ENCODE results near the gene CDKAL1. TPM values are rescaled to one million over a fixed set of nuclear protein-coding genes. Genes with fewer than 3 reads are reported as not detected.

CDKAL1 gene
- total RNA-seq, 1 donor from 2014 or later = 24.8 TPM

GRCh38 chr6:20997770-20998147 lies 463.5 kb downstream of the CDKAL1 start:
- Mint-ChIP-seq H3K4me3 (ENCODE audit: unreplicated experiment) (no peak overlapping the region), H3K27ac (ENCODE audit: unreplicated experiment) (no peak overlapping the region), H3K27me3 (ENCODE audit: unreplicated experiment) (no peaks in the 10 kb centered on the region), H3K36me3 (ENCODE audit: unreplicated experiment) (no peaks in the 10 kb centered on the region), H3K9me3 (ENCODE audit: unreplicated experiment) (no peaks in the 10 kb centered on the region), H3K4me1 (ENCODE audit: low read depth, unreplicated experiment) (no peaks in the 10 kb centered on the region)
- no peak for DNase-seq
- no peak for TF ChIP-seq CTCF (IDR thresholded peaks at IDR 0.05; ENCODE audit: partially characterized antibody, unreplicated experiment)

- no peak for TF ChIP-seq CTCF (IDR thresholded peaks at IDR 0.05; ENCODE audit: partially characterized antibody, unreplicated experiment)
- H3K4me1 Mint-ChIP-seq (ENCODE audit: low read depth, unreplicated experiment) = no peaks in the 10 kb centered on the region
- no peak overlapping the region for H3K4me3 Mint-ChIP-seq (ENCODE audit: unreplicated experiment)
- H3K9me3 Mint-ChIP-seq (ENCODE audit: unreplicated experiment) = no peaks in the 10 kb centered on the region
- DNase-seq = no peak
- no peaks in the 10 kb centered on the region for H3K27me3 Mint-ChIP-seq (ENCODE audit: unreplicated experiment)
- no peak overlapping the region for H3K27ac Mint-ChIP-seq (ENCODE audit: unreplicated experiment)
- H3K36me3 Mint-ChIP-seq (ENCODE audit: unreplicated experiment) = no peaks in the 10 kb centered on the region
Observed at GRCh38 chr6:20998748-20999448, 464.6 kb downstream of the CDKAL1 start.

GRCh38 chr6:21000331-21000801 lies 466.1 kb downstream of the CDKAL1 start:
- TF ChIP-seq CTCF (IDR thresholded peaks at IDR 0.05; ENCODE audit: partially characterized antibody, unreplicated experiment) = no peak
- H3K9me3 Mint-ChIP-seq (ENCODE audit: unreplicated experiment) = no peaks in the 10 kb centered on the region
- DNase-seq = no peak
- no peak overlapping the region for H3K4me3 Mint-ChIP-seq (ENCODE audit: unreplicated experiment)
- no peak overlapping the region for H3K27ac Mint-ChIP-seq (ENCODE audit: unreplicated experiment)
- H3K4me1 Mint-ChIP-seq (ENCODE audit: low read depth, unreplicated experiment) = no peaks in the 10 kb centered on the region
- no peaks in the 10 kb centered on the region for H3K36me3 Mint-ChIP-seq (ENCODE audit: unreplicated experiment)
- no peaks in the 10 kb centered on the region for H3K27me3 Mint-ChIP-seq (ENCODE audit: unreplicated experiment)

- Mint-ChIP-seq H3K36me3 (ENCODE audit: unreplicated experiment) (no peaks in the 10 kb centered on the region), H3K27me3 (ENCODE audit: unreplicated experiment) (no peaks in the 10 kb centered on the region), H3K4me3 (ENCODE audit: unreplicated experiment) (no peak overlapping the region), H3K9me3 (ENCODE audit: unreplicated experiment) (no peaks in the 10 kb centered on the region), H3K4me1 (ENCODE audit: low read depth, unreplicated experiment) (no peaks in the 10 kb centered on the region), H3K27ac (ENCODE audit: unreplicated experiment) (no peak overlapping the region)
- TF ChIP-seq CTCF (IDR thresholded peaks at IDR 0.05; ENCODE audit: partially characterized antibody, unreplicated experiment) = no peak
- no peak for DNase-seq
Observed at GRCh38 chr6:21001736-21002135, 467.5 kb downstream of the CDKAL1 start.

- TF ChIP-seq CTCF (IDR thresholded peaks at IDR 0.05; ENCODE audit: partially characterized antibody, unreplicated experiment) = no peak
- H3K4me1 Mint-ChIP-seq (ENCODE audit: low read depth, unreplicated experiment) = no peaks in the 10 kb centered on the region
- no peak for DNase-seq
- no peak overlapping the region for H3K4me3 Mint-ChIP-seq (ENCODE audit: unreplicated experiment)
- no peaks in the 10 kb centered on the region for H3K27me3 Mint-ChIP-seq (ENCODE audit: unreplicated experiment)
- no peak overlapping the region for H3K27ac Mint-ChIP-seq (ENCODE audit: unreplicated experiment)
- H3K36me3 Mint-ChIP-seq (ENCODE audit: unreplicated experiment) = no peaks in the 10 kb centered on the region
- no peaks in the 10 kb centered on the region for H3K9me3 Mint-ChIP-seq (ENCODE audit: unreplicated experiment)
Observed at GRCh38 chr6:21003780-21004541, 469.7 kb downstream of the CDKAL1 start.

All from glutamatergic neuron (in vitro differentiated cells).